ENCODE measurements around the gene LRRFIP2.
"Not testable (repeated sequence)": the region's sequence is repeated elsewhere in the genome, so short reads cannot be mapped to it uniquely, and the experiment has no call there.

The LRRFIP2 gene

DNA sequence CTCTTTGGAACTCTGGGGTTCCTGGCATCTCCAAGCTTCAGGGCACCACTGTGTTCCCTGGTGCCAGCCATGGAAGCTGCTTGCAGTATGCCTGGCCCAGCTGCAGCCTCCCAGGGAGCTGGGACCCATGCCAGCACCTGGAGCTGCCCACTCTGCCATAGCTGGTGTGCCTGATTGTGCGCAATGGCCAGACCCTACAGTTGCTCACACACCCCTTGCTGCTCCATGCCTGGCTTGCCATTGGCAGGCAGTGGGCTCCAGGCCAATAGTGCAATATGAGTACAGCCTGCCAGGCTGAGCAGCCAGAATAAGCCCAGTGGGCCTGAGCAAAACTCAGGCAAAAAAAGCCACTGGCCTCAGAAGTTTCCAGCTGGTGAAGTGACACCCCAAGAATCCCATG lies 43.8 kb upstream of the LRRFIP2 start:
- DNase-seq (ENCODE audit: low read depth, low spot score): no peak
- ChIA-PET CTCF (interaction anchor here (0.7 to 2.2 kb wide), 2 partner anchors 23 to 194 kb away, joined by 3 to 6 read pairs; no protein-coding TSS in a partner anchor), POLR2A (interaction anchor here (0.6 kb wide), 1 partner anchor 166 kb away, joined by 4 read pairs; no protein-coding TSS in a partner anchor)
- no peak overlapping the region for H3K4me3 ChIP-seq (ENCODE audit: low read depth, low read length)
- TF ChIP-seq, protein P1, sequence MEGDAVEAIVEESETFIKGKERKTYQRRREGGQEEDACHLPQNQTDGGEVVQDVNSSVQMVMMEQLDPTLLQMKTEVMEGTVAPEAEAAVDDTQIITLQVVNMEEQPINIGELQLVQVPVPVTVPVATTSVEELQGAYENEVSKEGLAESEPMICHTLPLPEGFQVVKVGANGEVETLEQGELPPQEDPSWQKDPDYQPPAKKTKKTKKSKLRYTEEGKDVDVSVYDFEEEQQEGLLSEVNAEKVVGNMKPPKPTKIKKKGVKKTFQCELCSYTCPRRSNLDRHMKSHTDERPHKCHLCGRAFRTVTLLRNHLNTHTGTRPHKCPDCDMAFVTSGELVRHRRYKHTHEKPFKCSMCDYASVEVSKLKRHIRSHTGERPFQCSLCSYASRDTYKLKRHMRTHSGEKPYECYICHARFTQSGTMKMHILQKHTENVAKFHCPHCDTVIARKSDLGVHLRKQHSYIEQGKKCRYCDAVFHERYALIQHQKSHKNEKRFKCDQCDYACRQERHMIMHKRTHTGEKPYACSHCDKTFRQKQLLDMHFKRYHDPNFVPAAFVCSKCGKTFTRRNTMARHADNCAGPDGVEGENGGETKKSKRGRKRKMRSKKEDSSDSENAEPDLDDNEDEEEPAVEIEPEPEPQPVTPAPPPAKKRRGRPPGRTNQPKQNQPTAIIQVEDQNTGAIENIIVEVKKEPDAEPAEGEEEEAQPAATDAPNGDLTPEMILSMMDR (IDR thresholded peaks at IDR 0.05; ENCODE audit: insufficient read depth, low read length, missing control alignments): no peak

DNA sequence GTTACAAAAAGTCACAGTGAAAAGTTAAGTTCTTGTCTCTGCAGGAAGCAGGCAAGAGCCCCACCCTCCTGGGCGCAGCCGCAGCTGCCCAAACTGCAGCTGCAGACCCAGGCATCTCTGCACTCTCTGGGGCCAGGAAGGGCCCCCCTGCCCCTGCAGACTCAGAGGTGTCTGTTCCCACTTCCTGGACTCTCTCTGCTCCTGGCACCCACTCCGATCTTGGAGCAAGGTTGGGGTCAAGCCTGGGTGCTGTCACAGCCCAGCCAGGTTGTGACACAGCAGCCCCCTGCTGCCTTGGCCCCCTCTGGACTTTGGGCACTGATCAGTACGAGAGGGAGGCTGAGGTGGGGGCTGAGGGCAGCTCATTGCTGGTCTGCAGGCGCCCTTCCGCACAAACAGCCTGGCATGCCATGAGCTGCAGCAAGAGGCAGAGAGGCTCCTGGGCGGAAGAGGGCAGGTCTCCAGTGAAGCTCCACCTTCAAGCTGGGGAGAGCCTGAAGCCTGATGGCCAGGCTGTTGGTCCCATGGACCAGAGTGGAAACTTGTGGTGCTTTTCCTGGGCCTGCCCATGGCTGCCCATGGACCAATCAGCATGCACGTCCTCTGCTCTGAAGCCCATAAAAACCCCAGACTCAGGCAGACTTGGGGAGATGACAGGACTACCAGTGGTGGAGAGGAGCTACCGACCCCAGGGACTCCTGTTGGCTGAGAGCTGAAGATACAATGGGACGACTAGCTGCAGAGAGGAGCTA lies 42.9 kb upstream of the LRRFIP2 start:
- H3K4me3 ChIP-seq (ENCODE audit: low read depth, low read length): no peak overlapping the region
- no peak for DNase-seq (ENCODE audit: low read depth, low spot score)
- TF ChIP-seq, protein P1 (IDR thresholded peaks at IDR 0.05; ENCODE audit: insufficient read depth, low read length, missing control alignments): no peak
- ChIA-PET CTCF (interaction anchor here (0.6 to 1.3 kb wide), 3 partner anchors 18 to 193 kb away, joined by 3 read pairs; no protein-coding TSS in a partner anchor), POLR2A (no interaction called here)

DNA sequence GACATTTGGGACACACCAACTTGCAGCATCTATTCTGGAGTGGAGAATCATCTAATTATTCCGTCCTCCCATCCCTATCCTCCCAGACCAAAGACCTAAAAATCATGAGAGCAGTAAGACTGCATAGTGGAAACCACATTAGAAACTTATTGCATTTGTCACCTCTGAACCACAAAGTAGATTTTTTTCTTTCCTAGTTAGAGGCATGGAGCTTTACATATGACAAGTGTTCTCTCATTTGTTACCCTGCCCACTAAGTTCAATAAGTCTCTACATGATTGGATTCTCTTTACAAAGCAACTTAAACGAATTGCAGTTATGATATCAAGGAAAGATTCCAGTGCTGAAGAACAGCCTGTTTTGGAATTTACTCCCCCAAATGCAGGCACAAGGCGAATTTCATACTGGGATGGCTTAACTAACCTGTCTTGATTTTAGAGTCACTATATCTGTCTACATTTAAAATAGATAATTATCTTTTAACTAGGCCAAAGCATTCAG lies 42.3 kb upstream of the LRRFIP2 start:
- POLR2A ChIA-PET: no interaction called here
- no peak overlapping the region for H3K4me3 ChIP-seq (ENCODE audit: low read depth, low read length)
- CTCF ChIA-PET: interaction anchor here (0.6 to 1.3 kb wide), 2 partner anchors 17 to 192 kb away, joined by 3 read pairs; no protein-coding TSS in a partner anchor
- TF ChIP-seq, protein P1 (IDR thresholded peaks at IDR 0.05; ENCODE audit: insufficient read depth, low read length, missing control alignments): no peak
- DNase-seq (ENCODE audit: low read depth, low spot score): no peak

DNA sequence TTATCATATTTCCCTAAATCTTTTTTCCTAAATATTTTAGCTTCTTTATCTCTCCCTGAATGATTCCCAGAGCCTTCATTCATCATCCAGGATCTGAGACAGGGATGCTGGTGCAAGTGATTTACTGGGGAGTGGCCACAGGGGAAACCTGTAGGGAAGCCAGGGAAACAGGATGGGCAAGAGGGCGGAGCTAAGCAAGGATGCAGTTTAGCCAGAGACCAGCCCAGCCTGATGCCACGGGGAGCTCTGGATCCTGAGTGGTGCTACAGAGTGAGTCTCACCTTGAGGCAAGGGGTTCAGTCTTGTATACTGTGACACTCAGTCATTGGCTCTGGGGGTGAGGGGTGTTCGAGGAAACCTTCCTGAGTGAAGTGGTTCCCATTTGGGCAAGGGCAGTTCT lies 39.7 kb upstream of the LRRFIP2 start:
- no peak for DNase-seq (ENCODE audit: low read depth, low spot score)

DNA sequence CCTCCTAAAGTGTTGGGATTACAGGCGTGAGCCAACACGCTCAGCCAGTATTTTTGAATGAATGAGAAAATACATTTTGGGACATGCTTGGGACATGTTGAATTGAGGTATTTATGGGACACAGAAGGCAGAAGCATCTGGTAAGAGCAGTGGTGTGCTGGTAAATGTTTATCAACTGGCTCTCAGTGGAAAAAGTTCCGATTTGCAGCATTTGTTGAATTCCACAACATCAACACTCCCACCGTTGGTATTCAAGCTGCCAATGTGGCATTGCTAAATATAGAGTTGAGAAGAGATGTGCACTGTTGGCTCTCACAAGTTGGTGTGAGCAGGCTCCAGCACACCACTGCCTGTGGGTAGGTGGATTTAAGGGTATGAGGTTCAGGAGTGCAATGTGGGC lies 35.8 kb upstream of the LRRFIP2 start:
- ChIA-PET POLR2A (interaction anchor here (1.1 kb wide), 1 partner anchor 13 kb away, joined by 4 read pairs; no protein-coding TSS in a partner anchor), CTCF (interaction anchor here (1.1 to 5.1 kb wide), 5 partner anchors 8 to 481 kb away, joined by 3 to 92 read pairs (median 5); no protein-coding TSS in a partner anchor)
- peak; percentile 57 for DNase-seq (ENCODE audit: low read depth, low spot score)
- H3K4me3 ChIP-seq (ENCODE audit: low read depth, low read length): no peak overlapping the region
- TF ChIP-seq, protein P1 (IDR thresholded peaks at IDR 0.05; ENCODE audit: insufficient read depth, low read length, missing control alignments): no peak

More for the DNA sequence above, 39.7 kb upstream of the LRRFIP2 start:
- ChIA-PET CTCF (interaction anchor here (0.9 to 5.1 kb wide), 16 partner anchors 11 to 485 kb away, joined by 3 to 92 read pairs (median 4); partner anchors contain the start of genes EPM2AIP1, LRRFIP2 and MLH1), POLR2A (no interaction called here)
- TF ChIP-seq, protein P1 (IDR thresholded peaks at IDR 0.05; ENCODE audit: insufficient read depth, low read length, missing control alignments): no peak
- H3K4me3 ChIP-seq (ENCODE audit: low read depth, low read length): no peak overlapping the region

DNA sequence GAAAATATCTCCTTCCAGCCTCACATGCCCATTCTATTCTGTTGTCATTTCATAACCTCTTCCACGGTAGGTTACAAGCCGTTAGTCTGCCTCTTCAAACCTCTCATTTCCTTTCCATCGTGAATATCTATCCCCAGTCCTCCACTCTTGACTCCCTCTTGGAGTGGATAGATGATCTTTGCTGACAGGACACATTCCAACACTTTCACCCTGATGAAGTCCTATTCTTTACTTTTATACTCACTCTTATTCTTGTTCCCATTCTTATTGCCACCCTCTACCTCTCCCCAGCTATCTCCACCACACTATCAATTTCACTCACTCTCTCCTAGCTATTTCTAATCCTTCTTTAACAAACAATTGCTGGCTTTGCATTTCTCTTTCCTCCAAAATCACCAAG lies 34.2 kb upstream of the LRRFIP2 start:
- POLR2A ChIA-PET: not testable (repeated sequence)

DNA sequence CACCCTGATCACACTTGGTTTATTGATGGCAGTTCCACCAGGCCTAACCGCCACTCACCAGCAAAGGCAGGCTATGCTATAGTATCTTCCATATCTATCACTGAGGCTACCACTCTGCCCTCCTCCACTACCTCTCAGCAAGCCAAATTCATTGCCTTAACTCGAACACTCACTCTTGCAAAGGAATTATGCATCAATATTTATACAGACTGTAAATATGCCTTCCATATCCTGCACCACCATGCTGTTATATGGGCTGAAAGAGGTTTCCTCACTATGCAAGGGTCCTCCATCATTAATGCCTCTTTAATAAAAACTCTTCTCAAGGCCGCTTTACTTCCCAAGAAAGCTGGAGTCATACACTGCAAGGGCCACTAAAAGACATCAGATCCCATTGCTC lies 33.6 kb upstream of the LRRFIP2 start:
- POLR2A ChIA-PET; H3K4me3 ChIP-seq (ENCODE audit: low read depth, low read length); DNase-seq (ENCODE audit: low read depth, low spot score): not testable (repeated sequence)
- CTCF ChIA-PET: interaction anchor here (1.3 kb wide), 1 partner anchor 184 kb away, joined by 4 read pairs; no protein-coding TSS in a partner anchor

More for the DNA sequence above, 34.2 kb upstream of the LRRFIP2 start:
- DNase-seq (ENCODE audit: low read depth, low spot score); H3K4me3 ChIP-seq (ENCODE audit: low read depth, low read length): not testable (repeated sequence)
- CTCF ChIA-PET: interaction anchor here (1.3 kb wide), 1 partner anchor 184 kb away, joined by 4 read pairs; no protein-coding TSS in a partner anchor

DNA sequence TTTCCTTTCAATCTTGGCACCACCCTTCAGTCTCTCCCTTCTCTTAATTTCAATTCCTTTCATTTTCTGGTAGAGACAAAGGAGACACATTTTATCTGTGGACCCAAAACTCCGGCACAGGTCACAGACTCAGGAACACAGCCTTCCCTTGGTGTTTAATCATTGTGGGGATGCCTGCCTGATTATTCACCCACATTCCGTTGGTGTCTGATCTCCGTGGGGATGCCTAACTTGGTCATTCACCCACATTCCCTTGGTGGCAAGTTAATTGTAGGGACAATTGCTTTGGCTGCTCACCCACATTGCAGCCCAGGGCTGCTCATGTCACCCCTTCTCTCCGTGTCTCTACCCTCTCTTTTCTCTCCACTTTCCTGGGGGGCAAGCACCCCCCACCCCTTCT lies 31.7 kb upstream of the LRRFIP2 start:
- DNase-seq (ENCODE audit: low read depth, low spot score); H3K4me3 ChIP-seq (ENCODE audit: low read depth, low read length); POLR2A ChIA-PET: not testable (repeated sequence)

More for the DNA sequence above, 31.7 kb upstream of the LRRFIP2 start:
- CTCF ChIA-PET: not testable (repeated sequence)
